Thyroid gland (tissue), 4 donors: ENCODE measurements around the gene PPFIA4. TPM values are rescaled to one million over a fixed set of nuclear protein-coding genes. Genes with fewer than 3 reads are reported as not detected.

Source experiments
- DNase-seq, 2 donors: peaks; one replicate each; pipeline ENCODE4 v3.0.0-alpha.2; 2019
- H3K27ac ChIP-seq, 3 donors: fragments of 200-600 bp; sonication (generic); 1 replicate in 2 of 3; 2 replicates in 1 of 3; pipeline ENCODE4 v1.5.1; 2016 to 2019; ENCODE audit warnings: mild to moderate bottlenecking in 1 of 3, moderate library complexity in 1 of 3
- H3K27me3 ChIP-seq: fragments of 200-600 bp; sonication (generic); one replicate; pipeline ENCODE4 v1.5.1; 2019
- H3K36me3 ChIP-seq, 2 donors: fragments of 200-600 bp; sonication (generic); one replicate each; pipeline ENCODE4 v1.5.1; 2016 to 2019
- H3K4me1 ChIP-seq, 2 donors: fragments of 200-600 bp; sonication (generic); one replicate each; pipeline ENCODE4 v1.5.1; 2017 to 2019
- H3K4me3 ChIP-seq, 3 donors: fragments of 200-600 bp; sonication (generic); replicated peaks in 1 of 3; 1 replicate in 2 of 3; 2 replicates in 1 of 3; pipeline ENCODE4 v1.5.1; 2016; ENCODE audit warnings: mild to moderate bottlenecking in 1 of 3
- H3K9me3 ChIP-seq: fragments of 200-600 bp; sonication (generic); one replicate; pipeline ENCODE4 v1.5.1; 2017
- CTCF ChIP-seq, 6 experiments: fragments of 200-600 bp in 3 of 6; fragments of 450-650 bp in 3 of 6; sonication (generic) in 3 of 6; IDR thresholded peaks; one replicate each; pipeline ENCODE4 v1.5.1; 2016 to 2019; ENCODE audit warnings: antibody characterized with exemption in 6 of 6, mild to moderate bottlenecking in 2 of 6, inconsistent platforms in 1 of 6, moderate library complexity in 1 of 6
- POLR2A ChIP-seq, 2 donors: fragments of 450-650 bp; IDR thresholded peaks; one replicate each; pipeline ENCODE4 v1.6.1; 2017; ENCODE audit warnings: antibody characterized with exemption in 2 of 2, mild to moderate bottlenecking in 2 of 2, moderate library complexity in 1 of 2
- WGBS, 2 donors: methylation state at CpG; one replicate each; pipeline ENCODE4 v1.1.5; 2017; 5-methylcytosine and 5-hydroxymethylcytosine counted together
- intact Hi-C: fragments of 100-400 bp; cut with DNase I; formaldehyde crosslinking; loops from one replicate; pipeline ENCODE4 v1.15.1; 2023
- total RNA-seq, 4 donors: library from RNA; depleted of rRNA; stranded (reverse); fragments of >200 nt; gene quantifications; one replicate each; pipeline ENCODE4 v1.2.3, GENCODE V29; 2016

The PPFIA4 gene
- total RNA-seq, 4 donors from 2014 or later: 0.54 to 3.0 (median 2.1) TPM

- Histone ChIP-seq H3K4me3 (no peak overlapping the region), H3K4me1 (no peaks in the 10 kb centered on the region), H3K36me3 (no peaks in the 10 kb centered on the region), H3K27me3 (no peaks in the 10 kb centered on the region), H3K27ac (no peak overlapping the region), H3K9me3 (no peaks in the 10 kb centered on the region)
- intact Hi-C loops: no loop called here
- no peak for DNase-seq
- WGBS, 2 donors: 83 to 85% methylated on average over 11 of the region's 11 CpGs
- no peak for TF ChIP-seq CTCF (IDR thresholded peaks at IDR 0.05)
- no peak for TF ChIP-seq POLR2A (IDR thresholded peaks at IDR 0.05)
Measured at GRCh38 chr1:203048086-203048485, 21.8 kb downstream of the PPFIA4 start.

- DNase-seq: peak; percentile 70
- no peaks in the 10 kb centered on the region for H3K9me3 ChIP-seq
- no peaks in the 10 kb centered on the region for H3K4me1 ChIP-seq
- WGBS, 2 donors: 38 to 43% methylated on average over 17 of the region's 23 CpGs
- H3K27ac ChIP-seq: no peak overlapping the region
- H3K4me3 ChIP-seq: no peak overlapping the region
- no peaks in the 10 kb centered on the region for H3K36me3 ChIP-seq
- intact Hi-C loops: no loop called here
- no peaks in the 10 kb centered on the region for H3K27me3 ChIP-seq
- peak in 3 of 6 experiments; percentile 20 to 30 (median 21) for TF ChIP-seq CTCF (IDR thresholded peaks at IDR 0.05)
- TF ChIP-seq POLR2A (IDR thresholded peaks at IDR 0.05): no peak
Measured at GRCh38 chr1:203048555-203049051, 22.3 kb downstream of the PPFIA4 start.

- H3K27ac ChIP-seq: no peak overlapping the region
- TF ChIP-seq CTCF (IDR thresholded peaks at IDR 0.05): no peak
- no peak for TF ChIP-seq POLR2A (IDR thresholded peaks at IDR 0.05)
- H3K27me3 ChIP-seq: no peaks in the 10 kb centered on the region
- no peak for DNase-seq
- no peaks in the 10 kb centered on the region for H3K4me1 ChIP-seq
- H3K9me3 ChIP-seq: no peaks in the 10 kb centered on the region
- intact Hi-C loops: no loop called here
- no peak overlapping the region for H3K4me3 ChIP-seq
- WGBS, 2 donors: 47 to 67% methylated on average over 2 to 3 of the region's 4 CpGs
- H3K36me3 ChIP-seq: no peaks in the 10 kb centered on the region
Measured at GRCh38 chr1:203049077-203049476, 22.8 kb downstream of the PPFIA4 start.

- 62 to 78% methylated on average over 4 to 10 of the region's 14 CpGs for WGBS, 2 donors
- TF ChIP-seq CTCF (IDR thresholded peaks at IDR 0.05): no peak
- Histone ChIP-seq H3K9me3 (no peaks in the 10 kb centered on the region), H3K4me1 (no peaks in the 10 kb centered on the region), H3K27me3 (no peaks in the 10 kb centered on the region), H3K27ac (no peak overlapping the region), H3K4me3 (no peak overlapping the region), H3K36me3 (no peaks in the 10 kb centered on the region)
- intact Hi-C loops: no loop called here
- no peak for DNase-seq
Measured at GRCh38 chr1:203049576-203050180, 23.4 kb downstream of the PPFIA4 start.

- no peak for TF ChIP-seq CTCF (IDR thresholded peaks at IDR 0.05)
- no peak for TF ChIP-seq POLR2A (IDR thresholded peaks at IDR 0.05)
- H3K27me3 ChIP-seq: no peaks in the 10 kb centered on the region
- no peak overlapping the region for H3K27ac ChIP-seq
- no peaks in the 10 kb centered on the region for H3K36me3 ChIP-seq
- H3K9me3 ChIP-seq: no peaks in the 10 kb centered on the region
- WGBS, 2 donors: 78 to 85% methylated on average over 4 of the region's 4 CpGs
- H3K4me3 ChIP-seq: no peak overlapping the region
- intact Hi-C loops: no loop called here
- no peak for DNase-seq
- no peaks in the 10 kb centered on the region for H3K4me1 ChIP-seq
Measured at GRCh38 chr1:203050826-203051225, 24.5 kb downstream of the PPFIA4 start.
